Colonic mucosa (tissue), 4 donors: ENCODE data around the gene LCE1E. TPM values are rescaled to one million over a fixed set of nuclear protein-coding genes. Genes with fewer than 3 reads are reported as not detected.

Experiments
- DNase-seq: peaks from one replicate; pipeline ENCODE4 v3.0.0-alpha.2; 2020
- H3K27ac ChIP-seq: fragments of 200-600 bp; one replicate; pipeline ENCODE4 v1.8.0; 2021
- H3K27me3 ChIP-seq: fragments of 200-600 bp; one replicate; pipeline ENCODE4 v1.8.0; 2021
- H3K36me3 ChIP-seq: fragments of 200-600 bp; one replicate; pipeline ENCODE4 v1.8.0; 2021
- H3K4me1 ChIP-seq: fragments of 200-600 bp; one replicate; pipeline ENCODE4 v1.8.0; 2021; ENCODE audit warnings: mild to moderate bottlenecking
- H3K4me3 ChIP-seq: fragments of 200-600 bp; one replicate; pipeline ENCODE4 v1.8.0; 2021
- H3K9ac ChIP-seq, 2 donors: one replicate each; pipeline ENCODE4 v1.7.0; 2013; ENCODE audit warnings: control low read depth in 2 of 2, low read depth in 2 of 2, low read length in 2 of 2
- H3K9me3 ChIP-seq: fragments of 200-600 bp; one replicate; pipeline ENCODE4 v1.8.0; 2021
- intact Hi-C: fragments of 100-400 bp; cut with DNase I; formaldehyde crosslinking; loops from one replicate; pipeline ENCODE4 v1.14.1; 2022
- total RNA-seq, 2 donors: library from RNA; stranded (reverse); fragmentation: NEBNext Ultra II Directional in 1 of 2; extraction: Animal tissue kit (Norgen Biotek cat#: 25700) in 1 of 2; gene quantifications; one replicate each; pipeline ENCODE4 v1.2.1, GENCODE V29; 2021
- TF ChIP-seq, protein P1 (sequence below): fragments of 200-600 bp; IDR thresholded peaks from one replicate; pipeline ENCODE4 v1.8.0; 2022; ENCODE audit warnings: antibody characterized with exemption, mild to moderate bottlenecking
- donor health status: healthy.
- donor health status: DM: no; HTN: no; CAD: no.
- donor health status: DM: no; HTN: no; CAD: no.

Gene LCE1E
- total RNA-seq, 2 donors from 2014 or later = not detected

DNA sequence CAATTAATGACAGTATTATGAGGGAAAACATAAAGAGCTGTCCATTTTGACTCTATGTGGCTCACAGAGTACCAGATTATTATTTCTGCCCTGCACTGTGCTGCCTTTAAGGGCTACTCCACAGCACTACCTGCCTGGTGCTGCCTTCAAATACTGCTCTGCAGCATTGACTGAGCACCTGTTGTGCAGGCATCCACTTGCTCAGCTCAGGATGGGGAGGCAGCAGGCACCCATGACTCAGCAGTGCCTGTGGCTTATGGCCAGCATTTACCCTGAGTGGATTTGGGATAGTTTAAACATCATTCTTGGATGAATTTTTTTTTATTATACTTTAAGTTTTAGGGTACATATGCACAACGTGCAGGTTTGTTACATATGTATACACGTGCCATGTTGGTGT, 29.2 kb upstream of the LCE1E start:
- Histone ChIP-seq H3K4me3 (no peak overlapping the region), H3K27me3 (no peaks in the 10 kb centered on the region), H3K9ac (no peak overlapping the region), H3K27ac (no peak overlapping the region), H3K9me3 (no peaks in the 10 kb centered on the region), H3K36me3 (no peaks in the 10 kb centered on the region), H3K4me1 (no peaks in the 10 kb centered on the region)
- TF ChIP-seq, protein P1, sequence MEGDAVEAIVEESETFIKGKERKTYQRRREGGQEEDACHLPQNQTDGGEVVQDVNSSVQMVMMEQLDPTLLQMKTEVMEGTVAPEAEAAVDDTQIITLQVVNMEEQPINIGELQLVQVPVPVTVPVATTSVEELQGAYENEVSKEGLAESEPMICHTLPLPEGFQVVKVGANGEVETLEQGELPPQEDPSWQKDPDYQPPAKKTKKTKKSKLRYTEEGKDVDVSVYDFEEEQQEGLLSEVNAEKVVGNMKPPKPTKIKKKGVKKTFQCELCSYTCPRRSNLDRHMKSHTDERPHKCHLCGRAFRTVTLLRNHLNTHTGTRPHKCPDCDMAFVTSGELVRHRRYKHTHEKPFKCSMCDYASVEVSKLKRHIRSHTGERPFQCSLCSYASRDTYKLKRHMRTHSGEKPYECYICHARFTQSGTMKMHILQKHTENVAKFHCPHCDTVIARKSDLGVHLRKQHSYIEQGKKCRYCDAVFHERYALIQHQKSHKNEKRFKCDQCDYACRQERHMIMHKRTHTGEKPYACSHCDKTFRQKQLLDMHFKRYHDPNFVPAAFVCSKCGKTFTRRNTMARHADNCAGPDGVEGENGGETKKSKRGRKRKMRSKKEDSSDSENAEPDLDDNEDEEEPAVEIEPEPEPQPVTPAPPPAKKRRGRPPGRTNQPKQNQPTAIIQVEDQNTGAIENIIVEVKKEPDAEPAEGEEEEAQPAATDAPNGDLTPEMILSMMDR = no peak
- no peak for DNase-seq
- intact Hi-C loops = no loop called here

DNA sequence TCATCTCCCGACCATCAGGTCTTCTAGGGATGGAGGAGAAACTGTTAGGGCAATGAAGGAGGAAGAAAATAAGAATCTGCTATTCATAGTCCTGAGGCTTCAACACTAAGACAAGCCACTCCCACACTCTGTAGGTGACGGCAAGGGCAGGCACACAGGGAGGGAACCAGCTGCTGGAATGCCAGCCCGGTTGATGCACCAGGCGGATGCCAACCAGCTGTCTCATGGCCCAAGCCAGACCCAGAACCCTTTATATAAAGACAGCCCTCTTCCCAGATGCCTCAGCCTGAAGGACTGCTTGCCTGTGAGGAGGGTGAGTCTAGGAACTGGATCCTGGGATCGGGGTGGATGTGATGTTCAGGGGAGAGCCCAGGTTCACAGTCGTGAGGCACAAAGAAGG, 28.3 kb upstream of the LCE1E start, which contains the start of gene KPRP:
Gene KPRP, plus strand, starts transcription at position 279 of the 400 bp plus-strand sequence. CDS start 1,564 bp downstream, outside the sequence.
- intact Hi-C loops = no loop called here
- H3K27ac ChIP-seq = no peak within 1 kb of the TSS
- H3K36me3 ChIP-seq = no peaks in the 10 kb centered on the region
- no peak within 1 kb of the TSS for H3K4me3 ChIP-seq
- DNase-seq = no peak
- no peak within 1 kb of the TSS for H3K9ac ChIP-seq
- TF ChIP-seq, protein P1 = no peak
- no peaks in the 10 kb centered on the region for H3K9me3 ChIP-seq
- no peaks in the 10 kb centered on the region for H3K27me3 ChIP-seq
- no peaks in the 10 kb centered on the region for H3K4me1 ChIP-seq

DNA sequence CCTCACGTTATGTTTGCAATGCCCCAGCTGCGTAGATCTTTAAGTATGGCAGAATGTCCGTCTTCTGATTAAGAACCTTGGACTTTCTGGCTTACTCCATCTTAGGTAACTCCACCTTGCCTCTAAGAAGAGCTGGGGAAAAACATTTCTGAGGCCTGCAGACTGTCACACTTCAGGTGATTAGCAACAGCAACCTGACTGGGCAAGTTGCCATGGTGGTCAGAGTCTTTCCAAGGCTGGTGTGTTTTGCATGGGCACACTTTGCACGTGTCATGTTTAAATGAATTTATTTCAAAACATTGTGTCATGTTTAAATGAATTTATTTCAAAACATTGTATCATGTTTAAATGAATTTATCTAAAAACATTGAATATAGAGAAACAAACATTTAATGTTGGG, 27.4 kb upstream of the LCE1E start:
- no peaks in the 10 kb centered on the region for H3K27me3 ChIP-seq
- no peaks in the 10 kb centered on the region for H3K4me1 ChIP-seq
- H3K4me3 ChIP-seq = no peak overlapping the region
- H3K27ac ChIP-seq = no peak overlapping the region
- no peaks in the 10 kb centered on the region for H3K9me3 ChIP-seq
- no peak for DNase-seq
- H3K36me3 ChIP-seq = no peaks in the 10 kb centered on the region
- TF ChIP-seq, protein P1 = no peak
- intact Hi-C loops = no loop called here
- no peak overlapping the region for H3K9ac ChIP-seq

DNA sequence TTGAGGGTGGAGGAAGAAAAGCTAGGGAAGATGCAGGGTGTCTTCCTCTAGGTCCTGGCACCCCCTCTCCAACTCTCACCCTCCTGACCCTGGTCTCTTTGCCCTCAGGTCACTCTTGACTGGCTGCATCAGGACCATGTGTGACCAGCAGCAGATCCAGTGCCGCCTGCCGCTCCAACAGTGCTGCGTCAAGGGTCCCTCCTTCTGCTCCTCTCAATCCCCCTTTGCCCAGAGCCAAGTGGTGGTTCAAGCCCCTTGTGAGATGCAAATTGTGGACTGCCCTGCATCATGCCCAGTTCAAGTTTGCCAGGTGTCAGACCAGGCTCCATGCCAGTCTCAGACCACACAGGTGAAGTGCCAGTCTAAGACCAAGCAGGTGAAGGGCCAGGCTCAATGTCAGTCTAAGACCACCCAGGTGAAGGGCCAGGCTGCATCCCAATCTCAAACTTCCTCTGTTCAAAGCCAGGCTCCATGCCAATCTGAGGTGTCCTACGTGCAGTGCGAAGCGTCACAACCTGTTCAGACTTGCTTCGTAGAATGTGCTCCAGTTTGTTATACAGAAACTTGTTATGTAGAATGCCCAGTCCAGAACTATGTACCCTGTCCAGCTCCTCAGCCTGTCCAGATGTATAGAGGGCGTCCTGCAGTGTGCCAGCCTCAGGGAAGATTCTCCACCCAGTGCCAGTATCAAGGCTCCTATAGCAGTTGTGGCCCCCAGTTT, 26.4 kb upstream of the LCE1E start:
- Histone ChIP-seq H3K27ac (no peak overlapping the region), H3K27me3 (no peaks in the 10 kb centered on the region), H3K4me1 (no peaks in the 10 kb centered on the region), H3K4me3 (no peak overlapping the region), H3K36me3 (no peaks in the 10 kb centered on the region), H3K9ac (no peak overlapping the region), H3K9me3 (no peaks in the 10 kb centered on the region)
- intact Hi-C loops = no loop called here
- no peak for DNase-seq
- TF ChIP-seq, protein P1 = no peak

DNA sequence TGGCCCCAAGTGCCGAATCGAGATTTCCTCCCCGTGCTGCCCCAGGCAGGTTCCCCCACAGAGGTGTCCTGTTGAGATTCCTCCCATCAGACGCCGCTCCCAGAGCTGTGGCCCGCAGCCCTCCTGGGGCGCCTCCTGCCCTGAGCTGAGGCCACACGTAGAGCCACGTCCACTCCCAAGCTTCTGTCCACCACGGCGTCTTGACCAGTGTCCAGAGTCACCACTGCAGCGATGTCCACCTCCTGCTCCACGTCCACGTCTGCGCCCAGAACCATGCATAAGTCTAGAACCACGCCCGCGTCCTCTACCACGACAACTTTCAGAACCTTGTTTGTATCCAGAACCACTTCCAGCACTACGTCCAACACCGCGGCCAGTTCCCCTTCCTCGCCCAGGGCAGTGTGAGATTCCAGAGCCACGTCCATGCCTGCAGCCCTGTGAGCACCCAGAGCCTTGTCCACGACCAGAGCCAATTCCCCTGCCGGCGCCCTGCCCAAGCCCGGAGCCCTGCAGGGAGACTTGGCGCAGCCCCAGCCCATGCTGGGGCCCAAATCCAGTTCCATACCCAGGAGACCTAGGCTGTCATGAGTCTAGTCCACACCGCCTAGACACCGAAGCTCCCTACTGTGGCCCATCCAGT, 25.4 kb upstream of the LCE1E start:
- H3K4me1 ChIP-seq = no peaks in the 10 kb centered on the region
- DNase-seq = no peak
- intact Hi-C loops = no loop called here
- H3K9me3 ChIP-seq = no peaks in the 10 kb centered on the region
- no peak overlapping the region for H3K27ac ChIP-seq
- H3K36me3 ChIP-seq = no peaks in the 10 kb centered on the region
- H3K27me3 ChIP-seq = no peaks in the 10 kb centered on the region
- H3K9ac ChIP-seq = no peak overlapping the region
- no peak overlapping the region for H3K4me3 ChIP-seq
- TF ChIP-seq, protein P1 = no peak
